Panc1 (cell line): ENCODE results near the gene NR1I3. TPM values are rescaled to one million over a fixed set of nuclear protein-coding genes. Genes with fewer than 3 reads are reported as not detected.
"Not testable (repeated sequence)": the region's sequence is repeated elsewhere in the genome, so short reads cannot be mapped to it uniquely, and the experiment has no call there.

Experiments
- ATAC-seq: fragments of 200-7000 bp; cut with Tn5 transposase; 2 replicates; pipeline ENCODE4 v1.9.1; 2020; ENCODE audit warnings: mild to moderate bottlenecking, moderate library complexity
- BruUV-seq: library from RNA; stranded (reverse); fragments of 400-500 nt; replicated peaks from 2 replicates; lab custom pipeline; 2021; lab: Mats Ljungman, UMichigan
- CTCF ChIA-PET: fragments of 300-600 bp; sonication (Branson Sonifier 250); formaldehyde crosslinking; loops from one replicate; lab custom pipeline; 2022; ENCODE audit warnings: antibody characterized with exemption; lab: Charles Lee
- POLR2A ChIA-PET: fragments of 300-600 bp; sonication (Branson Sonifier 250); formaldehyde crosslinking; loops from one replicate; lab custom pipeline; 2022; ENCODE audit warnings: antibody characterized with exemption; lab: Charles Lee
- DNase-seq: peaks from one replicate; pipeline ENCODE4 v3.0.0-alpha.2; 2010; ENCODE audit warnings: low read depth, low spot score
- H3K27ac ChIP-seq: 2 replicates; pipeline ENCODE4 v1.5.1; 2011; ENCODE audit warnings: mild to moderate bottlenecking, low read length, inconsistent platforms
- H3K27me3 ChIP-seq: fragments of 200-500 bp; sonication (Bioruptor generic); 2 replicates; pipeline ENCODE4 v1.6.0; 2014; ENCODE audit warnings: low read length, inconsistent platforms; ENCODE audit not compliant: control insufficient read depth, insufficient read depth
- H3K36me3 ChIP-seq: fragments of 200-500 bp; sonication (Bioruptor generic); 2 replicates; pipeline ENCODE4 v1.5.1; 2014; ENCODE audit warnings: inconsistent platforms, mild to moderate bottlenecking, low read length, moderate library complexity; ENCODE audit not compliant: control insufficient read depth, insufficient read depth
- H3K4me1 ChIP-seq: 2 replicates; pipeline ENCODE4 v1.5.1; 2011; ENCODE audit warnings: inconsistent platforms, mild to moderate bottlenecking, low read length, moderate library complexity; ENCODE audit not compliant: control insufficient read depth, insufficient read depth
- H3K4me3 ChIP-seq, 2 experiments: 2 replicates each; pipeline ENCODE4 v1.5.1; 2011 to 2012; ENCODE audit warnings: low read depth in 2 of 2, low read length in 2 of 2, mild to moderate bottlenecking in 2 of 2, inconsistent platforms in 1 of 2, moderate library complexity in 1 of 2
- H3K9me3 ChIP-seq: fragments of 200-500 bp; sonication (Bioruptor generic); 2 replicates; pipeline ENCODE4 v1.5.1; 2014; ENCODE audit warnings: low read depth, mild to moderate bottlenecking, inconsistent platforms, low read length, moderate library complexity; ENCODE audit not compliant: control insufficient read depth, insufficient read depth
- POLR2AphosphoS5 ChIP-seq: IDR thresholded peaks from 2 replicates; pipeline ENCODE4 v1.6.1; 2012; ENCODE audit warnings: mild to moderate bottlenecking, low read depth, low read length, moderate library complexity
- SIN3A ChIP-seq: IDR thresholded peaks from 2 replicates; pipeline ENCODE4 v1.6.1; 2012; ENCODE audit warnings: low read depth, mild to moderate bottlenecking, low read length, moderate library complexity, borderline replicate concordance; ENCODE audit not compliant: insufficient read depth
- TCF7L2 ChIP-seq: IDR thresholded peaks from 2 replicates; pipeline ENCODE4 v1.6.1; 2011; ENCODE audit warnings: mild to moderate bottlenecking, low read depth, low read length, inconsistent platforms
- in situ Hi-C: cut with HindIII; loops from 2 replicates; pipeline ENCODE4 v1.10.0; 2016; ENCODE audit warnings: low sequenced_read_pairs, low pct_unique_long_range_greater_than_20kb
- intact Hi-C: fragments of 100-400 bp; cut with micrococcal nuclease; formaldehyde crosslinking; loops from one replicate; pipeline ENCODE4 v1.10.0; 2022; ENCODE audit not compliant: unreplicated experiment
- total RNA-seq: library from RNA; stranded (reverse); gene quantifications from one replicate; pipeline ENCODE4 v1.2.1, GENCODE V29; 2021; ENCODE audit not compliant: unreplicated experiment
- TF ChIP-seq, protein P1 (sequence below): fragments of 450-650 bp; IDR thresholded peaks from 2 replicates; pipeline ENCODE4 v1.5.1; 2017; ENCODE audit warnings: mild to moderate bottlenecking
- TF ChIP-seq, protein P2 (sequence below), 2 experiments: IDR thresholded peaks; 2 replicates each; pipeline ENCODE4 v1.6.1; 2011 to 2012; ENCODE audit warnings: low read depth in 2 of 2, control low read depth in 1 of 2, low read length in 1 of 2, mild to moderate bottlenecking in 1 of 2, moderate library complexity in 1 of 2; ENCODE audit not compliant: insufficient read depth in 1 of 2

The NR1I3 gene
- total RNA-seq, 1 experiment from 2014 or later = not detected

DNA sequence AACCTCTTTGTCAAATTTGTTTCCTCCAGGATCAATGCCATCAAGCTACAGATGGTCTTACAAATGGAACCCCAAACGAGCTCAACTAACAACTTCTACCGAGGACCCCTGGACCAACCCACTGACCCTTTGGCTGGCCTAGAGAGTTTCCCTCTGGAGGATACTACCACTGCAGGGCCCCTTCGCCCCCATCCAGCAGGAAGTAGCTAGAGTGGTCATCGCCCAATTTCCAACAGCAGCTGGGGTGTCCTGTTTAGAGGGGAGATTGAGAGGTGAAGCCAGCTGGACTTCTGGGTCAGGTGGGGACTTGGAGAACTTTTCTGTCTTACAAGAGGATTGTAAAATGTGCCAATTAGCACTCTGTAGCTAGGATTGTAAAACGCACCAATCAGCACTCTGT is 19.1 kb upstream of the NR1I3 start:
- H3K27me3 ChIP-seq = peaks cover 22% of the 10 kb centered on the region
- ATAC-seq, DNase-seq, H3K4me3 ChIP-seq, H3K27ac ChIP-seq, intact Hi-C loops, H3K4me1 ChIP-seq, H3K36me3 ChIP-seq, BruUV-seq, H3K9me3 ChIP-seq, POLR2A ChIA-PET, in situ Hi-C loops: not testable (repeated sequence)
- CTCF ChIA-PET = interaction anchor here (0.5 kb wide), 1 partner anchor 33 kb away, joined by 3 read pairs; no protein-coding TSS in a partner anchor

DNA sequence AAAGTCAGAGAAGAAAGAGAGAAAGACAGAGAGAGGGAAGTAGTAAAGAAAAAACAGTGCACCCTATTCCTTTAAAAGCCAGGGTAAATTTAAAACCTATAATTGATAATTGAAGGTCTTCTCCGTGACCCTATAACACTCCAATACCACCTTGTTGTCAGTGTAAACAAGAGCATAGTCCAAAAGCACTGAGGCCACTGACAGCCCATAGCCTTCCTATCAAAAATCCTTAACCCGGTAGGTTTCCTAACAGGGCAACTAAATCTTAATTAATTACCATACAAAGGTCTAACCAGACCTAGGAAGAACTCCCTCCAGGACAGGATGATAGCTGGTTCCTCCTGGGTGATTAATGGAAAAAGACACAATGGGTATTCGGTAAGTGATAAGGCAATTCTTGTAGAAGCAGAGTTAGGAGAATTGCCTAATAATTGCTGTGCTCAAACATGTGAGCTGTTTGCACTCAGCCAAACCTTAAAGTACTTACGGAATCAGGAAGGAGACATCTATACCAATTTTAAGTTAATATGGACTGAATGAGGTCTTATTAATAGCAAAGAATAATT is 18.0 kb upstream of the NR1I3 start:
- intact Hi-C loops, H3K4me3 ChIP-seq, DNase-seq, ATAC-seq, in situ Hi-C loops, POLR2A ChIA-PET, H3K9me3 ChIP-seq, H3K36me3 ChIP-seq, CTCF ChIA-PET, H3K27ac ChIP-seq, H3K4me1 ChIP-seq, BruUV-seq: not testable (repeated sequence)
- H3K27me3 ChIP-seq = peaks cover 18% of the 10 kb centered on the region

- H3K27ac ChIP-seq, H3K4me3 ChIP-seq, H3K4me1 ChIP-seq, CTCF ChIA-PET, BruUV-seq, H3K36me3 ChIP-seq, intact Hi-C loops, DNase-seq, ATAC-seq, H3K9me3 ChIP-seq, in situ Hi-C loops, POLR2A ChIA-PET: not testable (repeated sequence)
- peaks cover 11% of the 10 kb centered on the region for H3K27me3 ChIP-seq
Measured at GRCh38 chr1:161255302-161255701, 17.3 kb upstream of the NR1I3 start.

DNA sequence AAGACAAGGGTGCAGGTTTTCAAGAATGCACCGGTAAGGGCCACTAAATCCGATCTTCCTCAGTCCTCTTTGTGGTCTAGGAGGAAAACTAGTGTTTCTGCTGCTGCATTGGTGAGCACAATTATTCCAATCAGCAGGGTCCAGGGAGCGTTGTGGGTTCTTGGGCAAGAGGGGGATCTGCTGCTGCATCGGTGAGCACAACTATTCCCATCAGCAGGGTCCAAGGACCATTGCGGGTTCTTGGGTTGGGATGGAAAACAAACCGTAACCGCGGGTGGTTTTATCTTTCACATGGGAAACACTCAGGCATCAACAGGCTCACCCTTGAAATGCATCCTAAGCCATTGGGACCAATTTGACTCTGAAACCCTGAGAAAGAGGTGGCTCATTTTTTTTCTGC is 13.6 kb upstream of the NR1I3 start:
- in situ Hi-C loops = no loop called here
- POLR2A ChIA-PET = no interaction called here

More for the DNA sequence above, 13.6 kb upstream of the NR1I3 start:
- CTCF ChIA-PET = no interaction called here
- TF ChIP-seq POLR2AphosphoS5 = no peak
- TF ChIP-seq, protein P1, sequence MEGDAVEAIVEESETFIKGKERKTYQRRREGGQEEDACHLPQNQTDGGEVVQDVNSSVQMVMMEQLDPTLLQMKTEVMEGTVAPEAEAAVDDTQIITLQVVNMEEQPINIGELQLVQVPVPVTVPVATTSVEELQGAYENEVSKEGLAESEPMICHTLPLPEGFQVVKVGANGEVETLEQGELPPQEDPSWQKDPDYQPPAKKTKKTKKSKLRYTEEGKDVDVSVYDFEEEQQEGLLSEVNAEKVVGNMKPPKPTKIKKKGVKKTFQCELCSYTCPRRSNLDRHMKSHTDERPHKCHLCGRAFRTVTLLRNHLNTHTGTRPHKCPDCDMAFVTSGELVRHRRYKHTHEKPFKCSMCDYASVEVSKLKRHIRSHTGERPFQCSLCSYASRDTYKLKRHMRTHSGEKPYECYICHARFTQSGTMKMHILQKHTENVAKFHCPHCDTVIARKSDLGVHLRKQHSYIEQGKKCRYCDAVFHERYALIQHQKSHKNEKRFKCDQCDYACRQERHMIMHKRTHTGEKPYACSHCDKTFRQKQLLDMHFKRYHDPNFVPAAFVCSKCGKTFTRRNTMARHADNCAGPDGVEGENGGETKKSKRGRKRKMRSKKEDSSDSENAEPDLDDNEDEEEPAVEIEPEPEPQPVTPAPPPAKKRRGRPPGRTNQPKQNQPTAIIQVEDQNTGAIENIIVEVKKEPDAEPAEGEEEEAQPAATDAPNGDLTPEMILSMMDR = no peak
- TF ChIP-seq, protein P2, sequence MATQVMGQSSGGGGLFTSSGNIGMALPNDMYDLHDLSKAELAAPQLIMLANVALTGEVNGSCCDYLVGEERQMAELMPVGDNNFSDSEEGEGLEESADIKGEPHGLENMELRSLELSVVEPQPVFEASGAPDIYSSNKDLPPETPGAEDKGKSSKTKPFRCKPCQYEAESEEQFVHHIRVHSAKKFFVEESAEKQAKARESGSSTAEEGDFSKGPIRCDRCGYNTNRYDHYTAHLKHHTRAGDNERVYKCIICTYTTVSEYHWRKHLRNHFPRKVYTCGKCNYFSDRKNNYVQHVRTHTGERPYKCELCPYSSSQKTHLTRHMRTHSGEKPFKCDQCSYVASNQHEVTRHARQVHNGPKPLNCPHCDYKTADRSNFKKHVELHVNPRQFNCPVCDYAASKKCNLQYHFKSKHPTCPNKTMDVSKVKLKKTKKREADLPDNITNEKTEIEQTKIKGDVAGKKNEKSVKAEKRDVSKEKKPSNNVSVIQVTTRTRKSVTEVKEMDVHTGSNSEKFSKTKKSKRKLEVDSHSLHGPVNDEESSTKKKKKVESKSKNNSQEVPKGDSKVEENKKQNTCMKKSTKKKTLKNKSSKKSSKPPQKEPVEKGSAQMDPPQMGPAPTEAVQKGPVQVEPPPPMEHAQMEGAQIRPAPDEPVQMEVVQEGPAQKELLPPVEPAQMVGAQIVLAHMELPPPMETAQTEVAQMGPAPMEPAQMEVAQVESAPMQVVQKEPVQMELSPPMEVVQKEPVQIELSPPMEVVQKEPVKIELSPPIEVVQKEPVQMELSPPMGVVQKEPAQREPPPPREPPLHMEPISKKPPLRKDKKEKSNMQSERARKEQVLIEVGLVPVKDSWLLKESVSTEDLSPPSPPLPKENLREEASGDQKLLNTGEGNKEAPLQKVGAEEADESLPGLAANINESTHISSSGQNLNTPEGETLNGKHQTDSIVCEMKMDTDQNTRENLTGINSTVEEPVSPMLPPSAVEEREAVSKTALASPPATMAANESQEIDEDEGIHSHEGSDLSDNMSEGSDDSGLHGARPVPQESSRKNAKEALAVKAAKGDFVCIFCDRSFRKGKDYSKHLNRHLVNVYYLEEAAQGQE (IDR thresholded peaks at IDR 0.05; ENCODE audit: insufficient read depth in 1 of 2, low read depth in 2 of 2, low read length in 1 of 2) = no peak
- TF ChIP-seq SIN3A = no peak
- no peak for TF ChIP-seq TCF7L2
- no peak for ATAC-seq
- intact Hi-C loops = no loop called here
- DNase-seq = no peak
- Histone ChIP-seq H3K27ac (no peak overlapping the region), H3K36me3 (no peaks in the 10 kb centered on the region), H3K4me3 (no peak overlapping the region), H3K9me3 (no peaks in the 10 kb centered on the region), H3K27me3 (no peaks in the 10 kb centered on the region), H3K4me1 (no peaks in the 10 kb centered on the region)
- no TSS peak for BruUV-seq
